GM19043 (cell line): ENCODE results near the gene TRIAP1.

Source experiments
- ATAC-seq: cut with Tn5 transposase; IDR thresholded peaks from one replicate; pipeline ENCODE4 v1.9.1; 2021; ENCODE audit warnings: low read depth; ENCODE audit not compliant: unreplicated experiment

The TRIAP1 gene

GRCh38 chr12:120394483-120395367, 51.5 kb downstream of the TRIAP1 start:
- no peak for ATAC-seq
